H1 (cell line): ENCODE results near the gene INAFM2.

Source experiments
- ATF3 ChIP-seq: IDR thresholded peaks from 2 replicates; pipeline ENCODE4 v1.6.1; 2011; ENCODE audit warnings: low read depth, mild to moderate bottlenecking, low read length; ENCODE audit not compliant: insufficient read depth
- CHD2 ChIP-seq: IDR thresholded peaks from 2 replicates; pipeline ENCODE4 v1.6.1; 2012; ENCODE audit warnings: low read length, improper control_type of control experiment
- CTCF ChIP-seq, 3 experiments: IDR thresholded peaks; 1 replicate in 2 of 3; 2 replicates in 1 of 3; pipeline versions ENCODE4 v1.5.1 to v1.6.1; 2011; ENCODE audit warnings: low read length in 3 of 3, mild to moderate bottlenecking in 3 of 3, inconsistent platforms in 2 of 3, low read depth in 1 of 3, moderate library complexity in 1 of 3; ENCODE audit not compliant: insufficient read depth in 1 of 3; ENCODE audit errors: control extremely low read depth in 1 of 3
- EGR1 ChIP-seq: IDR thresholded peaks from 2 replicates; pipeline ENCODE4 v1.6.1; 2011; ENCODE audit warnings: low read depth, low read length, borderline replicate concordance
- EP300 ChIP-seq, 2 experiments: IDR thresholded peaks; 1 replicate in 1 of 2; 2 replicates in 1 of 2; pipeline ENCODE4 v1.6.1; 2011 to 2012; ENCODE audit warnings: low read depth in 2 of 2, low read length in 2 of 2, mild to moderate bottlenecking in 2 of 2, borderline replicate concordance in 1 of 2, inconsistent platforms in 1 of 2, moderate library complexity in 1 of 2
- FOSL1 ChIP-seq: IDR thresholded peaks from 2 replicates; pipeline ENCODE4 v1.6.1; 2011; ENCODE audit warnings: mild to moderate bottlenecking, low read depth, low read length, moderate library complexity; ENCODE audit not compliant: insufficient read depth
- HDAC2 ChIP-seq, 2 experiments: fragments of 300-600 bp in 1 of 2; sonication (generic) in 1 of 2; IDR thresholded peaks; 2 replicates each; pipeline ENCODE4 v1.6.1; 2011 to 2012; ENCODE audit warnings: low read depth in 2 of 2, low read length in 2 of 2, mild to moderate bottlenecking in 2 of 2, moderate library complexity in 2 of 2, borderline replicate concordance in 1 of 2, inconsistent platforms in 1 of 2
- NANOG ChIP-seq: IDR thresholded peaks from 2 replicates; pipeline ENCODE4 v1.6.1; 2011; ENCODE audit warnings: low read length, low read depth, mild to moderate bottlenecking, inconsistent platforms; ENCODE audit not compliant: insufficient read depth, poor library complexity, severe bottlenecking
- POLR2A ChIP-seq, 2 experiments: IDR thresholded peaks; 1 replicate in 1 of 2; 2 replicates in 1 of 2; pipeline ENCODE4 v1.6.1; 2011; ENCODE audit warnings: low read depth in 2 of 2, low read length in 2 of 2, mild to moderate bottlenecking in 2 of 2; ENCODE audit errors: control extremely low read depth in 1 of 2
- RFX5 ChIP-seq: IDR thresholded peaks from 2 replicates; pipeline ENCODE4 v1.6.1; 2011; ENCODE audit warnings: low read depth, low read length, improper control_type of control experiment, borderline replicate concordance
- TAF1 ChIP-seq: IDR thresholded peaks from 2 replicates; pipeline ENCODE4 v1.6.1; 2011; ENCODE audit warnings: mild to moderate bottlenecking, low read depth, low read length
- USF2 ChIP-seq: IDR thresholded peaks from 2 replicates; pipeline ENCODE4 v1.6.1; 2011; ENCODE audit warnings: low read length, improper control_type of control experiment

- no peak for TF ChIP-seq CTCF (IDR thresholded peaks at IDR 0.05; ENCODE audit: control extremely low read depth in 1 of 3, insufficient read depth in 1 of 3, low read depth in 1 of 3, low read length in 3 of 3)
- no peak for TF ChIP-seq EGR1
- no peak for TF ChIP-seq FOSL1
- TF ChIP-seq HDAC2 (IDR thresholded peaks at IDR 0.05; ENCODE audit: borderline replicate concordance in 1 of 2, low read depth in 2 of 2, low read length in 2 of 2) = no peak
- no peak for TF ChIP-seq USF2
- TF ChIP-seq CHD2 = no peak
- TF ChIP-seq EP300 (IDR thresholded peaks at IDR 0.05; ENCODE audit: borderline replicate concordance in 1 of 2, low read depth in 2 of 2, low read length in 2 of 2) = no peak
- TF ChIP-seq NANOG = no peak
- no peak for TF ChIP-seq RFX5
- no peak for TF ChIP-seq TAF1
- TF ChIP-seq ATF3 = no peak
- TF ChIP-seq POLR2A (IDR thresholded peaks at IDR 0.05; ENCODE audit: control extremely low read depth in 1 of 2, low read depth in 2 of 2, low read length in 2 of 2) = no peak
Measured at GRCh38 chr15:40317580-40317979, 5.9 kb upstream of the INAFM2 start.
